A549 (cell line): Measurements from ENCODE around the gene PAGR1. TPM values are rescaled to one million over a fixed set of nuclear protein-coding genes. Genes with fewer than 3 reads are reported as not detected.

Experiments used
- ATAC-seq, 2 experiments: fragments of 200-7000 bp in 1 of 2; fragments of >200 bp in 1 of 2; cut with Nextera tagmentation in 1 of 2; cut with Tn5 transposase in 1 of 2; 3 replicates each; pipeline versions ENCODE4 v1.8.0 to v1.9.1; 2018 to 2020; ENCODE audit warnings: mild to moderate bottlenecking in 1 of 2, moderate library complexity in 1 of 2
- CTCF ChIA-PET: fragments of 300-600 bp; sonication (Branson Sonifier 250); formaldehyde crosslinking; extraction: SDS; loops from one replicate; lab custom pipeline; 2021; ENCODE audit warnings: antibody characterized with exemption, inconsistent platforms; lab: Yijun Ruan, JAX
- POLR2A ChIA-PET: fragments of 350-600 bp; formaldehyde crosslinking; extraction: SDS; loops from one replicate; lab custom pipeline; 2021; ENCODE audit warnings: antibody characterized with exemption, inconsistent platforms; lab: Yijun Ruan, JAX
- DNase-seq, 2 experiments: peaks; one replicate each; pipeline versions ENCODE4 v3.0.0 to v3.0.0-alpha.2; 2011 to 2016; ENCODE audit warnings: low read depth in 1 of 2, low spot score in 1 of 2
- FAIRE-seq: peaks from 2 replicates; lab custom pipeline; 2011; peaks lifted over from hg19 to GRCh38; lab: Jason Lieb, UNC
- H3K27ac ChIP-seq, 2 experiments: fragments of >200 bp; sonication (Bioruptor Twin); formaldehyde crosslinking; 3 replicates each; pipeline ENCODE4 v1.5.1; 2016 to 2017
- H3K4me1 ChIP-seq: fragments of >200 bp; sonication (Bioruptor Twin); formaldehyde crosslinking; 3 replicates; pipeline ENCODE4 v1.6.1; 2016
- H3K4me2 ChIP-seq: fragments of >200 bp; sonication (Bioruptor Twin); formaldehyde crosslinking; 3 replicates; pipeline ENCODE4 v1.6.1; 2016
- H3K4me3 ChIP-seq: fragments of >200 bp; sonication (Bioruptor Twin); formaldehyde crosslinking; 3 replicates; pipeline ENCODE4 v1.5.1; 2016
- H3K9me3 ChIP-seq: fragments of >200 bp; sonication (Bioruptor Twin); formaldehyde crosslinking; 3 replicates; pipeline ENCODE4 v1.6.1; 2016
- CEBPB ChIP-seq, 2 experiments: fragments of >200 bp in 1 of 2; sonication (Bioruptor Twin) in 1 of 2; formaldehyde crosslinking in 1 of 2; IDR thresholded peaks; 2 replicates each; pipeline ENCODE4 v1.6.1; 2012 to 2016
- CHD2 ChIP-seq: fragments of 150-350 bp; IDR thresholded peaks from 2 replicates; pipeline ENCODE4 v1.6.1; 2014; ENCODE audit warnings: low read length; ENCODE audit not compliant: partially characterized antibody
- EHF ChIP-seq: fragments of 250-450 bp; sonication (Bioruptor Pico); IDR thresholded peaks from 2 replicates; pipeline ENCODE4 v1.5.0; 2020; ENCODE audit warnings: mild to moderate bottlenecking
- EP300 ChIP-seq, 2 experiments: fragments of >200 bp; sonication (Bioruptor Twin); formaldehyde crosslinking; IDR thresholded peaks; 2 replicates in 1 of 2; 3 replicates in 1 of 2; pipeline ENCODE4 v1.6.1; 2016 to 2017
- FOSB ChIP-seq: fragments of 250-450 bp; sonication (Bioruptor Pico); IDR thresholded peaks from 2 replicates; pipeline ENCODE4 v1.5.0; 2020; ENCODE audit warnings: mild to moderate bottlenecking, moderate library complexity
- FOXS1 ChIP-seq: fragments of 250-450 bp; sonication (Bioruptor Pico); IDR thresholded peaks from 2 replicates; pipeline ENCODE4 v1.5.0; 2020; ENCODE audit warnings: mild to moderate bottlenecking, moderate library complexity
- HDAC2 ChIP-seq: fragments of 200-600 bp; sonication (generic); IDR thresholded peaks from 2 replicates; pipeline ENCODE4 v1.6.1; 2016
- HOXB13 ChIP-seq: fragments of 250-450 bp; sonication (Bioruptor Pico); IDR thresholded peaks from 2 replicates; pipeline ENCODE4 v1.5.0; 2020; ENCODE audit warnings: low read depth, mild to moderate bottlenecking, moderate library complexity
- JUNB ChIP-seq: fragments of >200 bp; sonication (Bioruptor Twin); formaldehyde crosslinking; IDR thresholded peaks from 2 replicates; pipeline ENCODE4 v1.6.1; 2016
- KDM1A ChIP-seq: fragments of 200-600 bp; sonication (generic); IDR thresholded peaks from 2 replicates; pipeline ENCODE4 v1.6.1; 2016; ENCODE audit warnings: low read depth, mild to moderate bottlenecking
- MAZ ChIP-seq: fragments of 150-350 bp; IDR thresholded peaks from 2 replicates; pipeline ENCODE4 v1.6.1; 2014; ENCODE audit warnings: antibody characterized with exemption, low read depth, low read length, borderline replicate concordance
- NFE2L2 ChIP-seq: fragments of 150-350 bp; conservative IDR thresholded peaks from 2 replicates; pipeline ENCODE4 v1.6.1; 2014; ENCODE audit warnings: low read length
- NR3C1 ChIP-seq: fragments of >200 bp; sonication (Bioruptor Twin); formaldehyde crosslinking; IDR thresholded peaks from 3 replicates; pipeline ENCODE4 v1.6.1; 2017
- POLR2A ChIP-seq: IDR thresholded peaks from 2 replicates; pipeline ENCODE4 v1.6.1; 2012; ENCODE audit warnings: mild to moderate bottlenecking, low read length
- RAD21 ChIP-seq, 2 experiments: fragments of >200 bp in 1 of 2; sonication (Bioruptor Twin) in 1 of 2; formaldehyde crosslinking in 1 of 2; IDR thresholded peaks in 1 of 2; conservative IDR thresholded peaks in 1 of 2; 2 replicates in 1 of 2; 3 replicates in 1 of 2; pipeline ENCODE4 v1.6.1; 2012 to 2018; ENCODE audit warnings: inconsistent platforms in 1 of 2
- RARB ChIP-seq: fragments of 250-450 bp; sonication (Bioruptor Pico); IDR thresholded peaks from 2 replicates; pipeline ENCODE4 v1.8.0; 2021; ENCODE audit warnings: mild to moderate bottlenecking, moderate library complexity
- RFX5 ChIP-seq: fragments of 450-650 bp; IDR thresholded peaks from 2 replicates; pipeline ENCODE4 v1.7.1; 2014; ENCODE audit warnings: antibody characterized with exemption, mild to moderate bottlenecking, moderate library complexity
- RNF2 ChIP-seq: fragments of 200-600 bp; sonication (generic); IDR thresholded peaks from 2 replicates; pipeline ENCODE4 v1.6.1; 2016; ENCODE audit warnings: low read depth, mild to moderate bottlenecking, antibody characterized with exemption, moderate library complexity, borderline replicate concordance
- SMC3 ChIP-seq: fragments of >200 bp; sonication (Bioruptor Twin); formaldehyde crosslinking; IDR thresholded peaks from 3 replicates; pipeline ENCODE4 v1.6.1; 2018; ENCODE audit warnings: inconsistent platforms
- SREBF2 ChIP-seq: fragments of 450-650 bp; IDR thresholded peaks from 2 replicates; pipeline ENCODE4 v1.6.1; 2014; ENCODE audit warnings: mild to moderate bottlenecking, moderate library complexity
- TFCP2L1 ChIP-seq: fragments of 250-450 bp; sonication (Bioruptor Pico); IDR thresholded peaks from 2 replicates; pipeline ENCODE4 v1.5.0; 2021; ENCODE audit warnings: mild to moderate bottlenecking
- TP53 ChIP-seq: fragments of 250-450 bp; sonication (Bioruptor Pico); IDR thresholded peaks from 2 replicates; pipeline ENCODE4 v1.5.0; 2021; ENCODE audit warnings: mild to moderate bottlenecking, moderate library complexity
- ZC3H11A ChIP-seq: fragments of 450-650 bp; IDR thresholded peaks from 2 replicates; pipeline ENCODE4 v1.6.1; 2014; ENCODE audit warnings: antibody characterized with exemption, mild to moderate bottlenecking
- ZNF302 ChIP-seq: fragments of 250-450 bp; sonication (Bioruptor Pico); IDR thresholded peaks from 2 replicates; pipeline ENCODE4 v1.9.0; 2021; ENCODE audit warnings: inconsistent platforms, mild to moderate bottlenecking, moderate library complexity
- WGBS: methylation state at CpG from one replicate; pipeline ENCODE4 v1.1.6; 2017; ENCODE audit errors: missing lambda C conversion rate; 5-methylcytosine and 5-hydroxymethylcytosine counted together
- polyA plus RNA-seq, 4 experiments: library from polyadenylated mRNA; depleted of rRNA in 3 of 4; stranded (reverse); fragments of >200 nt; fragmentation: RNase III in 1 of 4; extraction: RNeasy Plus Mini Kit Qiagen cat#74134 plus additional on column Dnase treatment in 1 of 4; gene quantifications; 2 replicates in 3 of 4; 3 replicates in 1 of 4; pipeline ENCODE4 v1.2.3, GENCODE V29; 2011 to 2017
- TF ChIP-seq, protein P1 (sequence below): IDR thresholded peaks from 2 replicates; pipeline ENCODE4 v1.6.1; 2012; ENCODE audit warnings: low read depth, borderline replicate concordance
- TF ChIP-seq, protein P2 (sequence below): fragments of 250-450 bp; sonication (Bioruptor Pico); IDR thresholded peaks from 2 replicates; pipeline ENCODE4 v1.5.0; 2020; ENCODE audit warnings: low read depth, mild to moderate bottlenecking, moderate library complexity
- TF ChIP-seq, protein P3 (sequence below): fragments of >200 bp; sonication (Bioruptor Twin); formaldehyde crosslinking; IDR thresholded peaks from 2 replicates; pipeline ENCODE4 v1.6.1; 2016

Gene PAGR1
- polyA plus RNA-seq, 2 of the 4 experiments (the other 2 are of a cell fraction) = 26.7 to 44.5 TPM

- CTCF ChIA-PET = interaction anchor here (0.7 to 26.2 kb wide), 9 partner anchors 8 to 176 kb away, joined by 3 to 568 read pairs (median 3); partner anchors contain the start of genes CDIPT, MAZ, MVP and PAGR1
- FAIRE-seq (no peak), DNase-seq (no peak), ATAC-seq (peak; percentile 47 to 52; a peak in 4 of 6 replicates)
- TF ChIP-seq FOXS1 (CRISPR knock-in tag) = no peak
- no peak for TF ChIP-seq RAD21 (conservative IDR thresholded peaks at IDR 0.05 in 1 of 2, IDR thresholded peaks at IDR 0.05 in 1 of 2)
- TF ChIP-seq RFX5 = no peak
- no peak for TF ChIP-seq NR3C1
- TF ChIP-seq, protein P1, sequence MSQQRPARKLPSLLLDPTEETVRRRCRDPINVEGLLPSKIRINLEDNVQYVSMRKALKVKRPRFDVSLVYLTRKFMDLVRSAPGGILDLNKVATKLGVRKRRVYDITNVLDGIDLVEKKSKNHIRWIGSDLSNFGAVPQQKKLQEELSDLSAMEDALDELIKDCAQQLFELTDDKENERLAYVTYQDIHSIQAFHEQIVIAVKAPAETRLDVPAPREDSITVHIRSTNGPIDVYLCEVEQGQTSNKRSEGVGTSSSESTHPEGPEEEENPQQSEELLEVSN = no peak
- TF ChIP-seq SREBF2 = no peak
- TF ChIP-seq RARB = no peak
- no peak for TF ChIP-seq CEBPB (IDR thresholded peaks at IDR 0.05)
- TF ChIP-seq FOSB (CRISPR knock-in tag) = no peak
- no peak for TF ChIP-seq ZNF302 (CRISPR knock-in tag)
- TF ChIP-seq KDM1A = no peak
- TF ChIP-seq HOXB13 (CRISPR knock-in tag) = no peak
- no peak for TF ChIP-seq ZC3H11A
- no peak overlapping the region for H3K27ac ChIP-seq
- 86% methylated on average over 5 of the region's 5 CpGs for WGBS
- no peak overlapping the region for H3K4me2 ChIP-seq
- H3K4me3 ChIP-seq = no peak overlapping the region
- POLR2A ChIA-PET = interaction anchor here (1.1 kb wide), 1 partner anchor 90 kb away, joined by 4 read pairs; no protein-coding TSS in a partner anchor
- no peaks in the 10 kb centered on the region for H3K4me1 ChIP-seq
- H3K9me3 ChIP-seq = no peaks in the 10 kb centered on the region
Measured at GRCh38 chr16:29854520-29855100, 38.7 kb downstream of the PAGR1 start.

GRCh38 chr16:29857133-29857760 is 41.3 kb downstream of the PAGR1 start:
- CTCF ChIA-PET = interaction anchor here (0.6 to 26.2 kb wide), 11 partner anchors 9 to 175 kb away, joined by 3 to 568 read pairs (median 4); partner anchors contain the start of genes C16orf92, MAZ, MVP and PAGR1
- ATAC-seq = no peak

DNA sequence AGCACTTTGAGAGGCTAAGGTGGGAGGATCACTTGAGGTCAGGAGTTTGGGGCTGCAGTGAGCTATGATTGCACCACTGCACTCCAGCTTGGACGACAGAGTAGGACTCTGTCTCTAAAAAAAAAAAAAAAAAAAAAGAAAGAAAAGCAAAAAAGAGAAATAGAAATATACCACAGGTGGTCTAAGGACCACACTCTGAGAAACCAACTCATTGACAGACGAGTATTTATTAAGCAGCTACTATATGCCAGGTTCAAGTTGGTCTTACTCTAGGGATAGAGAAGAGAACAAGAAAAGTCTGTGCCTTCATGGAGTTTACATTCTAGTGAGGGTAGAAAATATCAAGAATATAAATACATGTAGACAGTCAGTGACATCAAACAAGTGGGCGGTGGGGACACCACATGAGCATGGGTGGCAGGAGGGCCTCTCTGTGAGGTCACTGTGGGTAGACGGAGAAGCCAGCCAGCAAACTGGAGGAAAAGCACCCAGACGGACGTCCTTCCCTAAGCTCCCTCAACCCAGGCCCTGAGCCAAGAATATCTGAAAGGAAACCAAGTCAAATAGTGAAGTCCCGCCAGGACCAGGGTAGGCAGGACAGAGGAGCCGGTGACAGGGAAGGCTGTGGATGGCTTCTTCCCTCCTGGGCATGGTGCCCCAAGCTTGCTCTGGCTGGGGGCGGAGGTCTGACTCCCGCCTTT is 42.3 kb downstream of the PAGR1 start:
- Histone ChIP-seq H3K4me3 (no peak overlapping the region), H3K9me3 (no peaks in the 10 kb centered on the region), H3K4me2 (no peak overlapping the region), H3K27ac (no peak overlapping the region), H3K4me1 (peaks cover 11% of the 10 kb centered on the region; the same call in 2 of the 3 replicates)
- TF ChIP-seq, protein P2, sequence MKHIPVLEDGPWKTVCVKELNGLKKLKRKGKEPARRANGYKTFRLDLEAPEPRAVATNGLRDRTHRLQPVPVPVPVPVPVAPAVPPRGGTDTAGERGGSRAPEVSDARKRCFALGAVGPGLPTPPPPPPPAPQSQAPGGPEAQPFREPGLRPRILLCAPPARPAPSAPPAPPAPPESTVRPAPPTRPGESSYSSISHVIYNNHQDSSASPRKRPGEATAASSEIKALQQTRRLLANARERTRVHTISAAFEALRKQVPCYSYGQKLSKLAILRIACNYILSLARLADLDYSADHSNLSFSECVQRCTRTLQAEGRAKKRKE = no peak
- TF ChIP-seq MAZ = no peak
- TF ChIP-seq RFX5 = no peak
- TF ChIP-seq TFCP2L1 (CRISPR knock-in tag) = no peak
- TF ChIP-seq, protein P3, sequence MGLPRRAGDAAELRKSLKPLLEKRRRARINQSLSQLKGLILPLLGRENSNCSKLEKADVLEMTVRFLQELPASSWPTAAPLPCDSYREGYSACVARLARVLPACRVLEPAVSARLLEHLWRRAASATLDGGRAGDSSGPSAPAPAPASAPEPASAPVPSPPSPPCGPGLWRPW = no peak
- no peak for TF ChIP-seq FOXS1 (CRISPR knock-in tag)
- no peak for TF ChIP-seq CHD2
- TF ChIP-seq SMC3 = no peak
- TF ChIP-seq POLR2A = no peak
- no peak for TF ChIP-seq TP53
- TF ChIP-seq ZNF302 (CRISPR knock-in tag) = no peak
- no peak for TF ChIP-seq FOSB (CRISPR knock-in tag)
- TF ChIP-seq EP300 (IDR thresholded peaks at IDR 0.05) = no peak
- no peak for TF ChIP-seq JUNB
- no peak for TF ChIP-seq RNF2
- TF ChIP-seq NFE2L2 = no peak
- TF ChIP-seq EHF (CRISPR knock-in tag) = no peak
- 85% methylated on average over 10 of the region's 10 CpGs for WGBS
- no peak for ATAC-seq
- ChIA-PET CTCF (interaction anchor here (1.1 to 6.0 kb wide), 3 partner anchors 9 to 17 kb away, joined by 3 to 40 read pairs (median 3); no protein-coding TSS in a partner anchor), POLR2A (no interaction called here)
- FAIRE-seq = no peak
- DNase-seq = no peak

More at GRCh38 chr16:29857133-29857760, 41.3 kb downstream of the PAGR1 start:
- H3K27ac ChIP-seq = no peak overlapping the region
- FAIRE-seq (no peak), DNase-seq (no peak)
- POLR2A ChIA-PET = no interaction called here
- peaks cover 11% of the 10 kb centered on the region; the same call in 2 of the 3 replicates for H3K4me1 ChIP-seq
- no peak overlapping the region for H3K4me3 ChIP-seq
- H3K9me3 ChIP-seq = no peaks in the 10 kb centered on the region
- TF ChIP-seq ZNF302 (CRISPR knock-in tag) (no peak), FOXS1 (CRISPR knock-in tag) (no peak), HDAC2 (no peak)
- TF ChIP-seq, protein P3 = no peak
- WGBS = 91% methylated on average over 7 of the region's 7 CpGs
- no peak overlapping the region for H3K4me2 ChIP-seq
